HepG2 (cell line): ENCODE results near the gene AKTIP. TPM values are rescaled to one million over a fixed set of nuclear protein-coding genes. Genes with fewer than 3 reads are reported as not detected.

ENCODE experiments used
- CBFB ChIP-seq: sonication (generic); formaldehyde crosslinking; IDR thresholded peaks from 2 replicates; pipeline ENCODE4 v1.4.0; 2020; ENCODE audit warnings: missing genetic modification reagents
- GTF3A ChIP-seq: sonication (generic); formaldehyde crosslinking; conservative IDR thresholded peaks from 2 replicates; pipeline ENCODE4 v1.4.0; 2020; ENCODE audit warnings: mild to moderate bottlenecking, missing genetic modification reagents
- RFX5 ChIP-seq: IDR thresholded peaks from 2 replicates; pipeline ENCODE4 v1.6.1; 2011; ENCODE audit warnings: low read depth, low read length, improper control_type of control experiment
- SMC3 ChIP-seq: IDR thresholded peaks from 2 replicates; pipeline ENCODE4 v1.6.1; 2011; ENCODE audit warnings: low read length, improper control_type of control experiment
- ZC3H4 ChIP-seq: sonication (generic); formaldehyde crosslinking; IDR thresholded peaks from 2 replicates; pipeline ENCODE4 v1.4.0; 2020; ENCODE audit warnings: missing genetic modification reagents, borderline replicate concordance
- ZNF564 ChIP-seq: sonication (generic); formaldehyde crosslinking; IDR thresholded peaks from 2 replicates; pipeline ENCODE4 v1.8.1; 2023; ENCODE audit warnings: mild to moderate bottlenecking, missing genetic modification reagents
- ZNF747 ChIP-seq: sonication (generic); formaldehyde crosslinking; IDR thresholded peaks from 2 replicates; pipeline ENCODE4 v1.8.1; 2023; ENCODE audit warnings: missing genetic modification reagents, mild to moderate bottlenecking, borderline replicate concordance
- ZSCAN20 ChIP-seq: sonication (generic); formaldehyde crosslinking; IDR thresholded peaks from 2 replicates; pipeline ENCODE4 v1.4.0; 2020; ENCODE audit warnings: missing genetic modification reagents, mild to moderate bottlenecking, borderline replicate concordance
- polyA plus RNA-seq, 8 experiments: library from polyadenylated mRNA; depleted of rRNA in 3 of 8; stranded (reverse) in 7 of 8; unstranded in 1 of 8; fragments of >200 nt; fragmentation: Illumina TruSeq in 4 of 8; extraction: Trizol in 4 of 8; gene quantifications; 2 replicates each; pipeline versions ENCODE4 v1.2.1 to v1.2.3, GENCODE V29; 2011 to 2016; ENCODE audit warnings: low read depth in 4 of 8, missing spikeins in 1 of 8, mixed read lengths in 1 of 8; ENCODE audit not compliant: insufficient read depth in 1 of 8
- total RNA-seq, 5 experiments: library from RNA; depleted of rRNA; stranded (reverse); fragments of >200 nt; fragmentation: Illumina TruSeq; extraction: Trizol; gene quantifications; 2 replicates each; pipeline ENCODE4 v1.2.3, GENCODE V29; 2016; ENCODE audit warnings: low read depth in 1 of 5
- TF ChIP-seq, protein P1 (sequence below): sonication (generic); formaldehyde crosslinking; IDR thresholded peaks from 2 replicates; pipeline ENCODE4 v1.4.0; 2020; ENCODE audit warnings: missing genetic modification reagents

Gene AKTIP
- total and polyA plus RNA-seq, 2 of the 13 experiments (the other 11 are each of a cell fraction or from before 2014, with no cell fraction given): 28.8 to 49.0 TPM

DNA sequence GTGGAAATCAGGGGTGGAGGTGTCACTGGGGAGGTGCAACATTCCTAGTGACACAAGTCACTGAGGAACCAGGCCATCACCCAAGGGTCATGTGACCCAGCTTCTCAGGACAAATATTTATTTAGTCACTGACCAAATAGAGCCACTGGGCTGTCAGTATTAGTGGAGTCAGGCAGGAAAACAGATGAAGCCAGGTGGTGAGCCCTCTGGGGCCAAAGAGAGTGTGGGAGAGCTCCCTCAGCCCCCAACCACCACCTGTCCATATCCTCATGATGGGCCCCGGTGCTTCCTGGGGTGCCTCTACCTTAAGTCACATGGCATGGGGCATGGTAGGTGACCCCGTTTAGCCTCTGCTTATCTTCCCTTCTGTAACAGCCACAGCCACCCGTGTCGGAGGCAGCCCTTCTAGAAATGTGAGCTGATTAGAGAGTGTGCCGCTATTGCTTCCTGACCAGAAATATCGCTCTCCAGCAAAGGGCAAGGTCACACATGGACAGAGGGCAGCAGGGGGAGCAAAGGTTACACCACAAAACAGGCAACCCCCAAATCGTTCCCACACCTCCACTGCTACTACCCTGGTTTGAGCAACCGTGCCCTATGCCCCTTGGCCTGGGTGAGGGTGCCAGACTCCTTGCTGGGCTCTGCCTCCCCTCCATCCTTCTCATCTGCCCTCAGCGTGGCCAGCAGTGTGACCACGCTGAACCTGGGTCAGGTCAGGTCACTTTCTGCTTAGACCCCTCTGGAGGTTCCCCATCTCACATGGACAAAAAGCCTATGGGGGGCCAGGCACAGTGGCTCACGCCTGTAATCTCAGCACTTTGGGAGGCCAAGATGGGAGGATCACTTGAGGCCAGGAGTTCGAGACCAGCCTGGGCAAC, 8.6 kb upstream of the AKTIP start (continued):
- TF ChIP-seq ZSCAN20 (CRISPR knock-in tag) (no peak), ZC3H4 (CRISPR knock-in tag) (peak; percentile 42; the same call in 1 of the 2 replicates), ZNF564 (CRISPR knock-in tag) (0 out of 2 replicates have a peak, but pooled peaks have one; percentile 82), GTF3A (CRISPR knock-in tag) (no peak), SMC3 (no peak; the same call in 1 of the 2 replicates), RFX5 (no peak), ZNF747 (CRISPR knock-in tag) (peak; percentile 87), CBFB (CRISPR knock-in tag) (peak; percentile 80; the same call in 1 of the 2 replicates)
- TF ChIP-seq, protein P1, sequence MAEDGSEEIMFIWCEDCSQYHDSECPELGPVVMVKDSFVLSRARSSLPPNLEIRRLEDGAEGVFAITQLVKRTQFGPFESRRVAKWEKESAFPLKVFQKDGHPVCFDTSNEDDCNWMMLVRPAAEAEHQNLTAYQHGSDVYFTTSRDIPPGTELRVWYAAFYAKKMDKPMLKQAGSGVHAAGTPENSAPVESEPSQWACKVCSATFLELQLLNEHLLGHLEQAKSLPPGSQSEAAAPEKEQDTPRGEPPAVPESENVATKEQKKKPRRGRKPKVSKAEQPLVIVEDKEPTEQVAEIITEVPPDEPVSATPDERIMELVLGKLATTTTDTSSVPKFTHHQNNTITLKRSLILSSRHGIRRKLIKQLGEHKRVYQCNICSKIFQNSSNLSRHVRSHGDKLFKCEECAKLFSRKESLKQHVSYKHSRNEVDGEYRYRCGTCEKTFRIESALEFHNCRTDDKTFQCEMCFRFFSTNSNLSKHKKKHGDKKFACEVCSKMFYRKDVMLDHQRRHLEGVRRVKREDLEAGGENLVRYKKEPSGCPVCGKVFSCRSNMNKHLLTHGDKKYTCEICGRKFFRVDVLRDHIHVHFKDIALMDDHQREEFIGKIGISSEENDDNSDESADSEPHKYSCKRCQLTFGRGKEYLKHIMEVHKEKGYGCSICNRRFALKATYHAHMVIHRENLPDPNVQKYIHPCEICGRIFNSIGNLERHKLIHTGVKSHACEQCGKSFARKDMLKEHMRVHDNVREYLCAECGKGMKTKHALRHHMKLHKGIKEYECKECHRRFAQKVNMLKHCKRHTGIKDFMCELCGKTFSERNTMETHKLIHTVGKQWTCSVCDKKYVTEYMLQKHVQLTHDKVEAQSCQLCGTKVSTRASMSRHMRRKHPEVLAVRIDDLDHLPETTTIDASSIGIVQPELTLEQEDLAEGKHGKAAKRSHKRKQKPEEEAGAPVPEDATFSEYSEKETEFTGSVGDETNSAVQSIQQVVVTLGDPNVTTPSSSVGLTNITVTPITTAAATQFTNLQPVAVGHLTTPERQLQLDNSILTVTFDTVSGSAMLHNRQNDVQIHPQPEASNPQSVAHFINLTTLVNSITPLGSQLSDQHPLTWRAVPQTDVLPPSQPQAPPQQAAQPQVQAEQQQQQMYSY (CRISPR knock-in tag): no peak
